ENCODE data around the gene DLGAP1. TPM values are rescaled to one million over a fixed set of nuclear protein-coding genes. Genes with fewer than 3 reads are reported as not detected.

DLGAP1 gene
- total and polyA plus RNA-seq, 10 of the 15 experiments (the other 5 are each of a cell fraction or from before 2014, with no cell fraction given): 0.23 to 27.6 (median 1.9) TPM

DNA sequence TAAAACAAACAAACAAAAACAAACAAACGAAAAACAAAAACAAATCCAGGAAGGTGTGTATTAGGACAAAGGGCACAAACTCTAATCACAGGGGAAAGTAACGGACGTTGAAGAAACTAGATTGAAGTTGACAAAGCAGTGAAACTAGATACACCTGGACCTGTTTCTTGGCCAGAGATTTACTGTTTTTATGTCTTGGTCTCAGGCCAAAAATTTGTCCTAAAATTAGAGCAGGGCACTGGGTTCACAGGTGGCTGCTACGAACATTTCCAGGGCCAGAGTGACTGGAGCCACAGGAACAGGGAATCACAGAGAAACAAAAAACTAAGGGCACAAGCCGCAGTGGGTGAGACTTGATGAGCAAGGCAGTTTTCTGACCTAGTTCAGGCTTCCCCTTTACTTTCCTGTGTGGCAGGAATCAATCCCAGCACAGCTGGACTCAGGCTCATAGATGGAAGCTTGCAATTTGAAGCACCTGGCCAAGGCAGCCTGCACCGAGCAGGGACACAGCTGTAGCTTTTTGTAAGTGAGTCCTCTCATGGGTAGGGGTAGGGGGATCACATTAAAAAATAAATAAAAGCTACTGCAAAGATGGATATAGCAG is 329.4 kb downstream of the DLGAP1 start (continued):
- TF ChIP-seq, protein P1, sequence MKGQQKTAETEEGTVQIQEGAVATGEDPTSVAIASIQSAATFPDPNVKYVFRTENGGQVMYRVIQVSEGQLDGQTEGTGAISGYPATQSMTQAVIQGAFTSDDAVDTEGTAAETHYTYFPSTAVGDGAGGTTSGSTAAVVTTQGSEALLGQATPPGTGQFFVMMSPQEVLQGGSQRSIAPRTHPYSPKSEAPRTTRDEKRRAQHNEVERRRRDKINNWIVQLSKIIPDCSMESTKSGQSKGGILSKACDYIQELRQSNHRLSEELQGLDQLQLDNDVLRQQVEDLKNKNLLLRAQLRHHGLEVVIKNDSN (IDR thresholded peaks at IDR 0.05; ENCODE audit: borderline replicate concordance, extremely low read length, insufficient read depth, low read depth, low read length): no peak
- TF ChIP-seq IKZF1 (conservative IDR thresholded peaks at IDR 0.05) (no peak), EP300 (IDR thresholded peaks at IDR 0.05; ENCODE audit: borderline replicate concordance in 1 of 2, control insufficient read depth in 1 of 2, low read depth in 2 of 2, low read length in 2 of 2) (no peak), SMAD5 (IDR thresholded peaks at IDR 0.05; ENCODE audit: low read depth) (no peak)

DNA sequence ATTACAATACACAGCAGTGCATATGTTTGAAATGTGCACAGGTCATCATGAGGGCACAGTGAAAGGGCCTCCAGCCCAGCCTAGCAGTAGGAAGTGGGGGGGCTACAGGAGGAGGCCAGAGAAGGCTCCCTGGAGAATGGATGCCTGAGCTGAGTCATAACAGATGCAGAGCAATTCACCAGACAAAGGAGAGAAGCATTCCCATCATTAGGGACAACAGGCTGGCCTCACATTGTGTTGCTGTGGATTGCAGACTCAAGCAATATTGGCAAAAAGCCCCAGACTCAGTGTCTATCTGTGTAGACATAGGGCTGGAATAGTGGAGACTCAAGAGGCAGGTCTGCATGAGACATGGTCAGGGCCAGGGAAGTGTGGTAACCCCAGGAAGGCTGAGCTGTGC is 329.9 kb downstream of the DLGAP1 start:
- FAIRE-seq: no peak
- BruUV-seq (replicated peaks): no TSS peak
- Histone ChIP-seq H3K79me2 (ENCODE audit: control insufficient read depth, insufficient read depth, low read length) (no peaks in the 10 kb centered on the region), H2AFZ (ENCODE audit: control insufficient read depth, low read depth, low read length) (no peak overlapping the region), H3K4me2 (ENCODE audit: control insufficient read depth, insufficient read depth) (no peak overlapping the region), H3K27me3 (replicated peaks in 1 of 2; ENCODE audit: control insufficient read depth in 2 of 2, insufficient read depth in 2 of 2, low read length in 1 of 2) (no peaks in the 10 kb centered on the region), H3K9me3 (replicated peaks; ENCODE audit: control insufficient read depth, insufficient read depth, low read length) (no peaks in the 10 kb centered on the region), H3K27ac (ENCODE audit: control insufficient read depth, insufficient read depth) (no peak overlapping the region), H3K4me1 (ENCODE audit: control insufficient read depth, insufficient read depth, low read length) (no peaks in the 10 kb centered on the region), H3K9ac (ENCODE audit: control insufficient read depth, insufficient read depth, low read length) (no peak overlapping the region), H3K36me3 (ENCODE audit: control insufficient read depth in 2 of 2, insufficient read depth in 2 of 2, low read length in 1 of 2) (no peaks in the 10 kb centered on the region; a peak in 1 of 4 replicates), H4K20me1 (ENCODE audit: control insufficient read depth, insufficient read depth) (no peaks in the 10 kb centered on the region), H3K4me3 (no peak overlapping the region)
- CTCF ChIA-PET: interaction anchor here (0.7 to 1.5 kb wide), 3 partner anchors 18 to 932 kb away, joined by 3 to 5 read pairs (median 4); no protein-coding TSS in a partner anchor
- intact Hi-C loops (cut with micrococcal nuclease; ENCODE audit: unreplicated experiment): no loop called here
- RAD21 ChIA-PET (ENCODE audit: unreplicated experiment): interaction anchor here (0.8 to 3.2 kb wide), 4 partner anchors 18 to 932 kb away, joined by 3 to 15 read pairs (median 3); no protein-coding TSS in a partner anchor
- SMC1A ChIA-PET (ENCODE audit: uncharacterized antibody, unreplicated experiment): interaction anchor here (0.7 to 3.2 kb wide), 2 partner anchors 16 to 136 kb away, joined by 3 to 14 read pairs; no protein-coding TSS in a partner anchor
- TF ChIP-seq EP300 (IDR thresholded peaks at IDR 0.05; ENCODE audit: borderline replicate concordance in 1 of 2, control insufficient read depth in 1 of 2, low read depth in 2 of 2, low read length in 2 of 2) (no peak), NFXL1 (IDR thresholded peaks at IDR 0.05; ENCODE audit: borderline replicate concordance) (no peak)
- ATAC-seq: peak; percentile 27
- POLR2A ChIA-PET: interaction anchor here (0.6 to 1.3 kb wide), 3 partner anchors 18 to 45 kb away, joined by 3 to 4 read pairs (median 3); no protein-coding TSS in a partner anchor
- DNase-seq (ENCODE audit: low read depth, low spot score): no peak
- in situ Hi-C loops (cut with MboI): no loop called here
